B cell (primary cell): Measurements from ENCODE around the gene GLB1L. TPM values are rescaled to one million over a fixed set of nuclear protein-coding genes. Genes with fewer than 3 reads are reported as not detected.

Source experiments
- ATAC-seq: fragments of 200-7000 bp; cut with Tn5 transposase; one replicate; pipeline ENCODE4 v1.10.0; 2021; ENCODE audit warnings: low read depth, mild to moderate bottlenecking, moderate number of reproducible peaks, moderate library complexity
- CTCF ChIA-PET: fragments of 350-600 bp; sonication (Branson Sonifier 250); formaldehyde crosslinking; loops from one replicate; lab custom pipeline; 2021; ENCODE audit warnings: antibody characterized with exemption, inconsistent platforms; lab: Charles Lee
- POLR2A ChIA-PET: fragments of 350-600 bp; sonication (Branson Sonifier 250); formaldehyde crosslinking; loops from one replicate; lab custom pipeline; 2021; ENCODE audit warnings: antibody characterized with exemption; lab: Charles Lee
- DNase-seq: peaks from one replicate; pipeline ENCODE4 v3.0.0; 2013
- H2AFZ ChIP-seq: 2 replicates; pipeline ENCODE4 v1.6.1; 2012; ENCODE audit warnings: mild to moderate bottlenecking, low read depth, low read length; ENCODE audit not compliant: insufficient read depth, poor library complexity, severe bottlenecking
- H3K27ac ChIP-seq, 2 donors: 1 replicate in 1 of 2; 2 replicates in 1 of 2; pipeline ENCODE4 v1.5.1; 2012 to 2013; ENCODE audit warnings: low read length in 2 of 2, mild to moderate bottlenecking in 2 of 2, moderate library complexity in 1 of 2
- H3K27me3 ChIP-seq, 4 experiments: fragments of 200-600 bp in 1 of 4; sonication (generic) in 1 of 4; replicated peaks in 1 of 4; 1 replicate in 2 of 4; 2 replicates in 2 of 4; pipeline versions ENCODE4 v1.6.1 to v1.7.0; 2013 to 2016; ENCODE audit warnings: low read length in 3 of 4, mild to moderate bottlenecking in 2 of 4, mixed read lengths in 1 of 4, moderate library complexity in 1 of 4; ENCODE audit not compliant: insufficient read depth in 4 of 4, control insufficient read depth in 3 of 4; ENCODE audit errors: control extremely low read depth in 1 of 4
- H3K36me3 ChIP-seq, 2 experiments: replicated peaks in 1 of 2; 1 replicate in 1 of 2; 2 replicates in 1 of 2; pipeline versions ENCODE4 v1.6.1 to v1.7.1; 2013; ENCODE audit warnings: low read length in 1 of 2; ENCODE audit not compliant: insufficient read depth in 2 of 2, control insufficient read depth in 1 of 2; ENCODE audit errors: control extremely low read depth in 1 of 2, extremely low read depth in 1 of 2
- H3K4me1 ChIP-seq, 2 donors: fragments of 200-600 bp in 1 of 2; sonication (generic) in 1 of 2; 1 replicate in 1 of 2; 2 replicates in 1 of 2; pipeline versions ENCODE4 v1.5.1 to v1.6.1; 2013 to 2017; ENCODE audit warnings: low read length in 2 of 2; ENCODE audit not compliant: control insufficient read depth in 2 of 2, insufficient read depth in 2 of 2
- H3K4me2 ChIP-seq: replicated peaks from 2 replicates; pipeline ENCODE3; 2012; ENCODE audit warnings: mild to moderate bottlenecking, low read depth, low read length; ENCODE audit not compliant: poor library complexity, severe bottlenecking
- H3K4me3 ChIP-seq, 5 experiments: fragments of 200-600 bp in 1 of 5; sonication (generic) in 1 of 5; 1 replicate in 3 of 5; 2 replicates in 2 of 5; pipeline versions ENCODE4 v1.5.1 to v1.7.0; 2011 to 2016; ENCODE audit warnings: low read length in 4 of 5, mild to moderate bottlenecking in 4 of 5, low read depth in 2 of 5, control low read depth in 1 of 5, moderate library complexity in 1 of 5; ENCODE audit not compliant: insufficient read depth in 1 of 5; ENCODE audit errors: control extremely low read depth in 1 of 5, extremely low read depth in 1 of 5
- H3K79me2 ChIP-seq: fragments of 200-600 bp; sonication (generic); one replicate; pipeline ENCODE4 v1.6.0; 2016; ENCODE audit warnings: low read length; ENCODE audit not compliant: control insufficient read depth, insufficient read depth
- H3K9ac ChIP-seq: fragments of 200-600 bp; sonication (generic); 2 replicates; pipeline ENCODE4 v1.6.1; 2017; ENCODE audit warnings: mild to moderate bottlenecking, low read length, moderate library complexity
- H3K9me3 ChIP-seq, 3 donors: one replicate each; pipeline versions ENCODE4 v1.6.1 to v1.7.1; 2013; ENCODE audit warnings: low read length in 2 of 3; ENCODE audit not compliant: control insufficient read depth in 2 of 3, insufficient read depth in 1 of 3; ENCODE audit errors: control extremely low read depth in 1 of 3
- H4K20me1 ChIP-seq: 2 replicates; pipeline ENCODE4 v1.6.0; 2012; ENCODE audit warnings: mild to moderate bottlenecking, low read length; ENCODE audit not compliant: insufficient read depth, control insufficient read depth, poor library complexity, severe bottlenecking
- H3K27ac Mint-ChIP-seq: one replicate; pipeline ENCODE4 v1.8.0; 2021; ENCODE audit warnings: mixed read lengths
- H3K27me3 Mint-ChIP-seq: one replicate; pipeline ENCODE4 v1.8.0; 2021; ENCODE audit warnings: mixed read lengths
- H3K4me1 Mint-ChIP-seq: one replicate; pipeline ENCODE4 v1.8.0; 2021; ENCODE audit warnings: mixed read lengths
- H3K4me3 Mint-ChIP-seq: one replicate; pipeline ENCODE4 v1.8.0; 2021; ENCODE audit warnings: mixed read lengths
- H3K9me3 Mint-ChIP-seq: one replicate; pipeline ENCODE4 v1.8.0; 2022; ENCODE audit warnings: mixed read lengths; ENCODE audit not compliant: insufficient read depth
- EZH2 ChIP-seq: IDR thresholded peaks from 2 replicates; pipeline ENCODE4 v1.6.1; 2012; ENCODE audit warnings: borderline replicate concordance, low read depth, mild to moderate bottlenecking, moderate library complexity, low read length; ENCODE audit not compliant: insufficient read depth, poor library complexity, severe bottlenecking
- WGBS: methylation state at CpG from one replicate; pipeline ENCODE4 v1.1.5; 2013; ENCODE audit warnings: missing lambda C conversion rate; ENCODE audit not compliant: insufficient coverage; 5-methylcytosine and 5-hydroxymethylcytosine counted together
- intact Hi-C: fragments of 100-400 bp; cut with micrococcal nuclease; formaldehyde crosslinking; loops from one replicate; pipeline ENCODE4 v1.10.0; 2022
- polyA plus RNA-seq: library from polyadenylated mRNA; depleted of rRNA; stranded (reverse); fragments of >200 nt; gene quantifications from 2 replicates; pipeline ENCODE4 v1.2.3, GENCODE V29; 2012
- total RNA-seq, 2 donors: library from RNA; stranded (reverse); fragments of 120-200 nt in 1 of 2; gene quantifications; 1 replicate in 1 of 2; 2 replicates in 1 of 2; pipeline versions ENCODE4 v1.2.3 to v1.2.4, GENCODE V29; 2013 to 2022
- TF ChIP-seq, protein P1 (sequence below): fragments of 200-600 bp; IDR thresholded peaks from one replicate; pipeline ENCODE4 v1.8.0; 2022; ENCODE audit warnings: antibody characterized with exemption, mild to moderate bottlenecking

GLB1L gene
- total and polyA plus RNA-seq, 2 donors (not counting 1 experiment from before 2014, with no cell fraction given), result 2.4 to 4.1 TPM

DNA sequence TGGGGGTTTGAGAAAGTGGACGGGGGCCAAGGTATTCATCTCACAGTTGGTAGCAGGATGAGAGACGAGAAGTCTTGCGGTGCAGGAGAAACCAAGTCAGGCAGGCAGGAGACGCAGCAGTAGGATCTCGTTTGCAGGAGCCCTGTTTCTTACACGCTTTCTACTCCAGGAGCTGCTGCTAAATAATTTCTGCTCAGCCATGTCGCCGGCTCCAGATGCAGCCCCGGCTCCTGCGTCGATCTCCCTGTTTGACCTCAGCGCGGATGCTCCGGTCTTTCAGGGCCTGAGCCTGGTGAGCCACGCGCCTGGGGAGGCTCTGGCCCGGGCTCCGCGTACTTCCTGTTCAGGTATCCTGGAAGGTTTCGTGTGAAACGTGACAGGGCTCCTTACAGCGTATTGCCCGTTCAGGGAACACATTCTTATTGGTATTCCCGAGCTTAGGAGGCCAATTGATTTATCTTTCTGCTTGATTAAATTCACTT, 15.1 kb downstream of the GLB1L start:
- peak overlapping the region; percentile 74 to 87 for H3K27ac ChIP-seq
- peak overlapping the region; percentile 99 for H3K4me3 Mint-ChIP-seq
- H3K4me2 ChIP-seq, result peak overlapping the region; percentile 93
- peak overlapping the region; percentile 78 for H2AFZ ChIP-seq
- WGBS, result 1% methylated on average over 24 of the region's 24 CpGs
- peak overlapping the region; percentile 98 for H3K27ac Mint-ChIP-seq
- H3K4me3 ChIP-seq, result peak overlapping the region; percentile 86 to 98 (median 92)
- POLR2A ChIA-PET, result interaction anchor here (0.8 to 3.2 kb wide), 14 partner anchors 9 to 65 kb away, joined by 3 to 56 read pairs (median 10); partner anchors contain the start of genes ABCB6, CNPPD1, DNAJB2 and GLB1L
- no peaks in the 10 kb centered on the region for H3K27me3 ChIP-seq
- intact Hi-C loops, result no loop called here
- peaks cover 63% of the 10 kb centered on the region for H4K20me1 ChIP-seq
- no peak for ATAC-seq
- DNase-seq, result peak; percentile 57
- H3K9ac ChIP-seq, result peak overlapping the region; percentile 82
- H3K4me1 Mint-ChIP-seq, result peaks cover 38% of the 10 kb centered on the region
- H3K79me2 ChIP-seq, result peaks cover 71% of the 10 kb centered on the region
- CTCF ChIA-PET, result interaction anchor here (0.8 to 4.9 kb wide), 14 partner anchors 12 to 158 kb away, joined by 3 to 30 read pairs (median 5); partner anchors contain the start of genes CNPPD1, DNAJB2, GLB1L and STK16
- TF ChIP-seq, protein P1, sequence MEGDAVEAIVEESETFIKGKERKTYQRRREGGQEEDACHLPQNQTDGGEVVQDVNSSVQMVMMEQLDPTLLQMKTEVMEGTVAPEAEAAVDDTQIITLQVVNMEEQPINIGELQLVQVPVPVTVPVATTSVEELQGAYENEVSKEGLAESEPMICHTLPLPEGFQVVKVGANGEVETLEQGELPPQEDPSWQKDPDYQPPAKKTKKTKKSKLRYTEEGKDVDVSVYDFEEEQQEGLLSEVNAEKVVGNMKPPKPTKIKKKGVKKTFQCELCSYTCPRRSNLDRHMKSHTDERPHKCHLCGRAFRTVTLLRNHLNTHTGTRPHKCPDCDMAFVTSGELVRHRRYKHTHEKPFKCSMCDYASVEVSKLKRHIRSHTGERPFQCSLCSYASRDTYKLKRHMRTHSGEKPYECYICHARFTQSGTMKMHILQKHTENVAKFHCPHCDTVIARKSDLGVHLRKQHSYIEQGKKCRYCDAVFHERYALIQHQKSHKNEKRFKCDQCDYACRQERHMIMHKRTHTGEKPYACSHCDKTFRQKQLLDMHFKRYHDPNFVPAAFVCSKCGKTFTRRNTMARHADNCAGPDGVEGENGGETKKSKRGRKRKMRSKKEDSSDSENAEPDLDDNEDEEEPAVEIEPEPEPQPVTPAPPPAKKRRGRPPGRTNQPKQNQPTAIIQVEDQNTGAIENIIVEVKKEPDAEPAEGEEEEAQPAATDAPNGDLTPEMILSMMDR, result no peak
- peaks cover 5 to 45% of the 10 kb centered on the region in 2 experiments for H3K36me3 ChIP-seq
- no peaks in the 10 kb centered on the region for H3K27me3 Mint-ChIP-seq
- H3K9me3 ChIP-seq, result no peaks in the 10 kb centered on the region
- no peaks in the 10 kb centered on the region for H3K9me3 Mint-ChIP-seq
- peaks cover 17 to 23% of the 10 kb centered on the region in 2 donors for H3K4me1 ChIP-seq

DNA sequence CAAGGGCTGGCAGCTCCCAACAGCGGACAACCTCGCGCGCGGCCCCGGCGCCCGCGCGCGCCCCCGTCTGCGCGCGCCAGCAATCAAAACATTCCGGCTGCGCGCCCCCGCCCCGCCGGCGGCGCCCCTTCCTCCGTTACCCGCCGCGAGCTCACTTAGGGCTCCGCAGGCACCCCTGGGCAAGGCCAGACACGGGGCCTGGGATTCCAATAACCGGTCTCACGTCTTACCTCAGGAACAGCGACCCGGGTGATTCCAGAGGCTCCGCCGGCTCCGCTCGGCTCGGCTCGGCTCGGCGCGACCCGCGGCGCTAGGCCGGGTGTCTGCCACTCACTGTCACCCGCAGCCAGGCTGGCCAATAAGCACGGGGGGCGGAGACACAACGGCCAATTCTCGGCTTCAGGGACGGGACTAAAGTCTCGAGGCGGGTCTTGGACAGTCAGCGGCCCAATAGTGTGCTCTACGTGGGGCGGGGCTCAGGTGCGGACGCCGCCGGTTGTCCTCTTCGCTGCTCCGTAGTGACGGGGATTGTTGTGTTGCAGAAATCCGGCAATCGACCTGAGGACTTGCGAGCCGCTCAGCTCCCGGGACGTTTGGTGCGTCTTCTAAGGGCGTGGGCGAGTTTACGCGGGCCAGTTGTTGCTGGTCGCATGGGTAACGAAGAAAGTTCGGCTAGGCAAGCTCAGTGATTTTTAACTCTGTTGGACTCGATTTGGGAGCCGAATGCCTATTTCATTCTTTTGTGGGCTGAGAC, 15.8 kb downstream of the GLB1L start, which contains the start of the genes ANKZF1 and ATG9A:
Gene ANKZF1, plus strand, starts transcription at position 502 of the 754 bp plus-strand sequence. CDS start 452 bp downstream, outside the sequence.
Gene ATG9A, minus strand, starts transcription at position 332 of the 754 bp plus-strand sequence. CDS start 1,612 bp downstream, outside the sequence.
- TF ChIP-seq, protein P1, result no peak
- TF ChIP-seq EZH2, result no peak
- H3K4me1 Mint-ChIP-seq, result peaks cover 38% of the 10 kb centered on the region
- Histone ChIP-seq H3K4me1 (peaks cover 17 to 23% of the 10 kb centered on the region in 2 donors), H3K9ac (peak within 1 kb of the TSS; percentile 82), H3K4me2 (peak within 1 kb of the TSS; percentile 93), H3K27ac (peak within 1 kb of the TSS; percentile 74 to 87), H3K9me3 (no peaks in the 10 kb centered on the region), H4K20me1 (peaks cover 67% of the 10 kb centered on the region), H3K79me2 (peaks cover 76% of the 10 kb centered on the region), H3K27me3 (no peaks in the 10 kb centered on the region), H2AFZ (peak within 1 kb of the TSS; percentile 78), H3K36me3 (peaks cover 7 to 45% of the 10 kb centered on the region in 2 experiments), H3K4me3 (peak within 1 kb of the TSS; percentile 86 to 98 (median 92))
- ATAC-seq (peak; percentile 97), DNase-seq (peak; percentile 98)
- ChIA-PET POLR2A (interaction anchor here (0.6 to 3.2 kb wide), 16 partner anchors 10 to 65 kb away, joined by 3 to 56 read pairs (median 10); partner anchors contain the start of genes ABCB6, CNPPD1, DNAJB2 and GLB1L), CTCF (interaction anchor here (1.2 to 4.9 kb wide), 13 partner anchors 13 to 70 kb away, joined by 3 to 30 read pairs (median 5); partner anchors contain the start of genes CNPPD1, DNAJB2, GLB1L and STK16)
- intact Hi-C loops, result loop anchor here (1.0 to 5.0 kb wide), 11 partner anchors 10 to 368 kb away; partner anchors contain the start of genes CNPPD1, DNAJB2, GLB1L and NHEJ1
- no peaks in the 10 kb centered on the region for H3K27me3 Mint-ChIP-seq
- H3K27ac Mint-ChIP-seq, result peak within 1 kb of the TSS; percentile 98
- H3K9me3 Mint-ChIP-seq, result no peaks in the 10 kb centered on the region
- WGBS, result under 1% methylated on average over 80 of the region's 80 CpGs
- peak within 1 kb of the TSS; percentile 99 for H3K4me3 Mint-ChIP-seq
